ENCODE results near the gene ERBB4.

Gene ERBB4

GRCh38 chr2:211877061-211877460 is 661.5 kb downstream of the ERBB4 start:
- Histone ChIP-seq H3K27me3 (ENCODE audit: insufficient read depth, low read length, poor library complexity, severe bottlenecking) (no peaks in the 10 kb centered on the region), H3K4me2 (ENCODE audit: low read depth, low read length, poor library complexity, severe bottlenecking) (no peak overlapping the region), H2AFZ (ENCODE audit: low read length) (no peak overlapping the region), H3K9me3 (ENCODE audit: insufficient read depth, low read depth, low read length) (no peaks in the 10 kb centered on the region), H3K4me1 (ENCODE audit: insufficient read depth, low read length, poor library complexity, severe bottlenecking) (peaks cover 2% of the 10 kb centered on the region), H3K9me2 (replicated peaks; ENCODE audit: low read depth, low read length) (no peaks in the 10 kb centered on the region), H3K79me2 (ENCODE audit: insufficient read depth, low read length) (no peaks in the 10 kb centered on the region), H4K20me1 (ENCODE audit: insufficient read depth, low read length, poor library complexity, severe bottlenecking) (no peaks in the 10 kb centered on the region), H3K9ac (ENCODE audit: low read depth, low read length, poor library complexity, severe bottlenecking) (no peak overlapping the region), H3K36me3 (ENCODE audit: insufficient read depth, low read length) (no peaks in the 10 kb centered on the region), H3F3A (ENCODE audit: low read depth) (no peaks in the 10 kb centered on the region), H3K4me3 (ENCODE audit: low read length, poor library complexity, severe bottlenecking) (no peak overlapping the region)
- no peak for TF ChIP-seq CTCF (conservative IDR thresholded peaks at IDR 0.05; ENCODE audit: low read length)
- TF ChIP-seq EZH2phosphoT487 (IDR thresholded peaks at IDR 0.05; ENCODE audit: borderline replicate concordance), result no peak

- Histone ChIP-seq H3K9ac (ENCODE audit: low read depth, low read length, poor library complexity, severe bottlenecking) (no peak overlapping the region), H4K20me1 (ENCODE audit: insufficient read depth, low read length, poor library complexity, severe bottlenecking) (no peaks in the 10 kb centered on the region), H3K36me3 (ENCODE audit: insufficient read depth, low read length) (no peaks in the 10 kb centered on the region), H3K4me2 (ENCODE audit: low read depth, low read length, poor library complexity, severe bottlenecking) (no peak overlapping the region), H3K9me2 (replicated peaks; ENCODE audit: low read depth, low read length) (no peaks in the 10 kb centered on the region), H3K79me2 (ENCODE audit: insufficient read depth, low read length) (no peaks in the 10 kb centered on the region), H2AFZ (ENCODE audit: low read length) (no peak overlapping the region), H3F3A (ENCODE audit: low read depth) (no peaks in the 10 kb centered on the region), H3K9me3 (ENCODE audit: insufficient read depth, low read depth, low read length) (no peaks in the 10 kb centered on the region), H3K4me3 (ENCODE audit: low read length, poor library complexity, severe bottlenecking) (no peak overlapping the region), H3K27me3 (ENCODE audit: insufficient read depth, low read length, poor library complexity, severe bottlenecking) (no peaks in the 10 kb centered on the region), H3K4me1 (ENCODE audit: insufficient read depth, low read length, poor library complexity, severe bottlenecking) (peaks cover 8% of the 10 kb centered on the region)
- TF ChIP-seq CTCF (conservative IDR thresholded peaks at IDR 0.05; ENCODE audit: low read length) (no peak), EZH2phosphoT487 (IDR thresholded peaks at IDR 0.05; ENCODE audit: borderline replicate concordance) (no peak)
Measured at GRCh38 chr2:211875488-211875887, 663.1 kb downstream of the ERBB4 start.

- Histone ChIP-seq H3K9me2 (replicated peaks; ENCODE audit: low read depth, low read length) (no peaks in the 10 kb centered on the region), H3K4me1 (ENCODE audit: insufficient read depth, low read length, poor library complexity, severe bottlenecking) (peaks cover 19% of the 10 kb centered on the region), H3K4me3 (ENCODE audit: low read length, poor library complexity, severe bottlenecking) (no peak overlapping the region), H2AFZ (ENCODE audit: low read length) (0 out of 2 replicates have a peak overlapping the region, but pooled peaks have one; percentile 40), H3F3A (ENCODE audit: low read depth) (no peaks in the 10 kb centered on the region), H4K20me1 (ENCODE audit: insufficient read depth, low read length, poor library complexity, severe bottlenecking) (no peaks in the 10 kb centered on the region), H3K4me2 (ENCODE audit: low read depth, low read length, poor library complexity, severe bottlenecking) (no peak overlapping the region), H3K9me3 (ENCODE audit: insufficient read depth, low read depth, low read length) (no peaks in the 10 kb centered on the region), H3K36me3 (ENCODE audit: insufficient read depth, low read length) (no peaks in the 10 kb centered on the region), H3K79me2 (ENCODE audit: insufficient read depth, low read length) (no peaks in the 10 kb centered on the region), H3K27me3 (ENCODE audit: insufficient read depth, low read length, poor library complexity, severe bottlenecking) (no peaks in the 10 kb centered on the region), H3K9ac (ENCODE audit: low read depth, low read length, poor library complexity, severe bottlenecking) (no peak overlapping the region)
- TF ChIP-seq CTCF (conservative IDR thresholded peaks at IDR 0.05; ENCODE audit: low read length) (no peak), EZH2phosphoT487 (IDR thresholded peaks at IDR 0.05; ENCODE audit: borderline replicate concordance) (no peak)
Measured at GRCh38 chr2:211868996-211869533, 669.5 kb downstream of the ERBB4 start.
